Measurements from ENCODE around the gene NT5DC1. TPM values are rescaled to one million over a fixed set of nuclear protein-coding genes. Genes with fewer than 3 reads are reported as not detected.

Gene NT5DC1
- total and polyA plus RNA-seq, 7 experiments from 2014 or later, result 30.5 to 53.4 (median 45.8) TPM

GRCh38 chr6:116062496-116062895 lies 38.2 kb upstream of the NT5DC1 start:
- ChIA-PET CTCF (no interaction called here), POLR2A (no interaction called here)
- H3K27ac Mint-ChIP-seq, result no peak overlapping the region
- DNase-seq (no peak), ATAC-seq (no peak)
- no peaks in the 10 kb centered on the region for H3K36me3 Mint-ChIP-seq
- H3K9me3 Mint-ChIP-seq, result no peaks in the 10 kb centered on the region
- Histone ChIP-seq H3K36me3 (ENCODE audit: control insufficient read depth in 2 of 3, insufficient read depth in 3 of 3, low read length in 3 of 3) (no peaks in the 10 kb centered on the region), H3K4me3 (ENCODE audit: low read length) (no peak overlapping the region), H3K9me3 (ENCODE audit: control insufficient read depth in 2 of 3, low read length in 3 of 3) (no peaks in the 10 kb centered on the region), H3K4me1 (ENCODE audit: control insufficient read depth in 2 of 2, insufficient read depth in 2 of 2, low read length in 2 of 2) (no peaks in the 10 kb centered on the region), H3K27me3 (ENCODE audit: control insufficient read depth in 2 of 2, insufficient read depth in 2 of 2, low read length in 2 of 2) (no peaks in the 10 kb centered on the region), H3K27ac (ENCODE audit: low read depth, low read length) (no peak overlapping the region)
- H3K27me3 Mint-ChIP-seq, result peaks cover 5 to 21% (median 12%) of the 10 kb centered on the region in 5 donors
- H3K4me3 Mint-ChIP-seq, result no peak overlapping the region
- peaks cover 0 to 1% (median 0%) of the 10 kb centered on the region in 7 donors for H3K4me1 Mint-ChIP-seq
- intact Hi-C loops (cut with micrococcal nuclease), result no loop called here

DNA sequence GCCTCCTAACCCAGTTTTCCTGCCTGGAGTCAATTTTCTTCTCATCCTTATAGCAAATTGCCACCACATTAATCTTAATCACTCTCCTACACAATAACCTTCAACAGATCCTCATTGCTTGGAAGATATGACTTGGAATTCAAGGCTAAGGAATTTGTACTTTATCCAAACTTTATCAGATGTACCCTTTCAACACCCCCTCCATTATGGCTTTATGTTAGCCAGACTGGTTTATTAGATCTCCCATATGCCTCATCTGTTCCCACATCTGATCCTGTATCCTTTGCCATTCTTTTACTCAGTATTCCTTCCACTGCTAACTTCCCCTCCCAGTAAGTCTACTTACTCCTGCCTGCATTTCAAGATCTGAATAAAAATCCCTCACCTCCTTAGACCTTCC lies 36.0 kb upstream of the NT5DC1 start:
- no peaks in the 10 kb centered on the region for H3K9me3 ChIP-seq (ENCODE audit: control insufficient read depth in 2 of 3, low read length in 3 of 3)
- Mint-ChIP-seq H3K4me3 (no peak overlapping the region), H3K27ac (no peak overlapping the region), H3K36me3 (no peaks in the 10 kb centered on the region), H3K4me1 (peaks cover 0 to 1% (median 0%) of the 10 kb centered on the region in 7 donors), H3K27me3 (peaks cover 8 to 21% (median 11%) of the 10 kb centered on the region in 5 donors), H3K9me3 (no peaks in the 10 kb centered on the region)
- no peak overlapping the region for H3K27ac ChIP-seq (ENCODE audit: low read depth, low read length)
- no peak for ATAC-seq
- CTCF ChIA-PET, result no interaction called here
- POLR2A ChIA-PET, result no interaction called here
- H3K27me3 ChIP-seq (ENCODE audit: control insufficient read depth in 2 of 2, insufficient read depth in 2 of 2, low read length in 2 of 2), result no peaks in the 10 kb centered on the region
- no peaks in the 10 kb centered on the region for H3K4me1 ChIP-seq (ENCODE audit: control insufficient read depth in 2 of 2, insufficient read depth in 2 of 2, low read length in 2 of 2)
- DNase-seq, result no peak
- no peaks in the 10 kb centered on the region for H3K36me3 ChIP-seq (ENCODE audit: control insufficient read depth in 2 of 3, insufficient read depth in 3 of 3, low read length in 3 of 3)
- intact Hi-C loops (cut with micrococcal nuclease), result no loop called here
- H3K4me3 ChIP-seq (ENCODE audit: low read length), result no peak overlapping the region

GRCh38 chr6:116066789-116067188 lies 33.9 kb upstream of the NT5DC1 start:
- Histone ChIP-seq H3K27ac (ENCODE audit: low read depth, low read length) (no peak overlapping the region), H3K4me3 (ENCODE audit: low read length) (no peak overlapping the region), H3K4me1 (ENCODE audit: control insufficient read depth in 2 of 2, insufficient read depth in 2 of 2, low read length in 2 of 2) (no peaks in the 10 kb centered on the region), H3K27me3 (ENCODE audit: control insufficient read depth in 2 of 2, insufficient read depth in 2 of 2, low read length in 2 of 2) (no peaks in the 10 kb centered on the region), H3K9me3 (ENCODE audit: control insufficient read depth in 2 of 3, low read length in 3 of 3) (no peaks in the 10 kb centered on the region), H3K36me3 (ENCODE audit: control insufficient read depth in 2 of 3, insufficient read depth in 3 of 3, low read length in 3 of 3) (no peaks in the 10 kb centered on the region)
- Mint-ChIP-seq H3K27ac (no peak overlapping the region), H3K4me1 (peaks cover 0 to 1% (median 0%) of the 10 kb centered on the region in 7 donors), H3K9me3 (no peaks in the 10 kb centered on the region), H3K36me3 (no peaks in the 10 kb centered on the region), H3K4me3 (no peak overlapping the region), H3K27me3 (peaks cover 8 to 19% (median 10%) of the 10 kb centered on the region in 5 donors)
- CTCF ChIA-PET, result no interaction called here
- DNase-seq (no peak), ATAC-seq (no peak)
- intact Hi-C loops (cut with micrococcal nuclease), result no loop called here
- POLR2A ChIA-PET, result no interaction called here

- Histone ChIP-seq H3K27ac (ENCODE audit: low read depth, low read length) (no peak overlapping the region), H3K4me1 (ENCODE audit: control insufficient read depth in 2 of 2, insufficient read depth in 2 of 2, low read length in 2 of 2) (no peaks in the 10 kb centered on the region), H3K27me3 (ENCODE audit: control insufficient read depth in 2 of 2, insufficient read depth in 2 of 2, low read length in 2 of 2) (no peaks in the 10 kb centered on the region), H3K9me3 (ENCODE audit: control insufficient read depth in 2 of 3, low read length in 3 of 3) (no peaks in the 10 kb centered on the region), H3K36me3 (ENCODE audit: control insufficient read depth in 2 of 3, insufficient read depth in 3 of 3, low read length in 3 of 3) (no peaks in the 10 kb centered on the region), H3K4me3 (ENCODE audit: low read length) (no peak overlapping the region)
- Mint-ChIP-seq H3K27me3 (peaks cover 0 to 11% (median 4%) of the 10 kb centered on the region in 5 donors), H3K36me3 (no peaks in the 10 kb centered on the region), H3K9me3 (no peaks in the 10 kb centered on the region), H3K27ac (no peak overlapping the region), H3K4me1 (no peaks in the 10 kb centered on the region), H3K4me3 (no peak overlapping the region)
- intact Hi-C loops (cut with micrococcal nuclease), result no loop called here
- ChIA-PET POLR2A (interaction anchor here (0.7 kb wide), 1 partner anchor 32 kb away, joined by 5 read pairs; no protein-coding TSS in a partner anchor), CTCF (no interaction called here)
- ATAC-seq (no peak), DNase-seq (no peak)
Observed at GRCh38 chr6:116070101-116070500, 30.6 kb upstream of the NT5DC1 start.

DNA sequence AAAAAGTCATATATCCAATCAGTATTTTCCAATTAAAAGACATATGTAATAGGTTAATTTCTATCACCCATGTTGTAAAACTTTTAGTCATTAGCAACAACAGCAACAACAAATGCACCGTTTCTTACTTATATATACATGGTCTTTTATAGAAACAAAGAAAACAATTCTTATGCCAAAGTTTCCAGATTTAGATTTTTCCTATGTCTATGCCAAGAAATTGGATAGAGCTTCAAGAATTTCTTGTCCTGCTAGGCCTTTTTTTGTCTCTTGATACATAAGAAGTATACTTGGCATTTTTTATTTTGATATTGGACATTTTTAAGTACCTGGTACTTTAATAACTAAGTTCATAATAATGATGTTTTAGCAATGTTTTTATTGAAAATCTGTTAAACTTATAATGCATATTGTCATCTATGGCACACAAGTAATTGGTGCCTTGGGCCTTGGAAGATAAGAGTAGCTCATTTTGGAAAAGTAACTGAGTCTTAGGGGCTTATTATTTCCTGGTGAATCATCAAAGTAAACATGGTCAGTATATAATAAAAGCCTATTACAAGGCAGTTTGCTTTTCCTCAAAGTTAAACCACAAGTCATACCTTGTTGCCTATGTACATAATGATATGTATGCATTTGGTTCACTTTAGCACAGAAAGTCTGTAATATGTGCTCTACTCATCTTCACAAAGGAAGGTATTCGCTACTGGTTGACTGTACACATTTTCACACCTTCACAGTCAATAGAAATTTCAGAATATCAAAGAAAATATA lies 29.9 kb upstream of the NT5DC1 start:
- ATAC-seq, result no peak
- H3K9me3 Mint-ChIP-seq, result no peaks in the 10 kb centered on the region
- Histone ChIP-seq H3K4me1 (ENCODE audit: control insufficient read depth in 2 of 2, insufficient read depth in 2 of 2, low read length in 2 of 2) (no peaks in the 10 kb centered on the region), H3K27me3 (ENCODE audit: control insufficient read depth in 2 of 2, insufficient read depth in 2 of 2, low read length in 2 of 2) (no peaks in the 10 kb centered on the region), H3K36me3 (ENCODE audit: control insufficient read depth in 2 of 3, insufficient read depth in 3 of 3, low read length in 3 of 3) (no peaks in the 10 kb centered on the region), H3K27ac (ENCODE audit: low read depth, low read length) (no peak overlapping the region), H3K4me3 (ENCODE audit: low read length) (no peak overlapping the region), H3K9me3 (ENCODE audit: control insufficient read depth in 2 of 3, low read length in 3 of 3) (no peaks in the 10 kb centered on the region)
- CTCF ChIA-PET, result no interaction called here
- H3K4me1 Mint-ChIP-seq, result no peaks in the 10 kb centered on the region
- no peak overlapping the region for H3K4me3 Mint-ChIP-seq
- intact Hi-C loops (cut with micrococcal nuclease), result no loop called here
- POLR2A ChIA-PET, result no interaction called here
- peaks cover 0 to 11% (median 4%) of the 10 kb centered on the region in 5 donors for H3K27me3 Mint-ChIP-seq
- no peak for DNase-seq
- H3K36me3 Mint-ChIP-seq, result no peaks in the 10 kb centered on the region
- no peak overlapping the region for H3K27ac Mint-ChIP-seq

- Histone ChIP-seq H3K36me3 (ENCODE audit: control insufficient read depth in 2 of 3, insufficient read depth in 3 of 3, low read length in 3 of 3) (no peaks in the 10 kb centered on the region), H3K4me1 (ENCODE audit: control insufficient read depth in 2 of 2, insufficient read depth in 2 of 2, low read length in 2 of 2) (no peaks in the 10 kb centered on the region), H3K27ac (ENCODE audit: low read depth, low read length) (no peak overlapping the region), H3K4me3 (ENCODE audit: low read length) (no peak overlapping the region), H3K9me3 (ENCODE audit: control insufficient read depth in 2 of 3, low read length in 3 of 3) (no peaks in the 10 kb centered on the region), H3K27me3 (ENCODE audit: control insufficient read depth in 2 of 2, insufficient read depth in 2 of 2, low read length in 2 of 2) (no peaks in the 10 kb centered on the region)
- Mint-ChIP-seq H3K36me3 (no peaks in the 10 kb centered on the region), H3K4me1 (no peaks in the 10 kb centered on the region), H3K9me3 (no peaks in the 10 kb centered on the region), H3K4me3 (no peak overlapping the region), H3K27me3 (peaks cover 0 to 7% (median 4%) of the 10 kb centered on the region in 5 donors), H3K27ac (no peak overlapping the region)
- CTCF ChIA-PET, result no interaction called here
- ATAC-seq, result no peak
- DNase-seq, result no peak
- POLR2A ChIA-PET, result no interaction called here
- intact Hi-C loops (cut with micrococcal nuclease), result no loop called here
Observed at GRCh38 chr6:116072368-116072767, 28.3 kb upstream of the NT5DC1 start.

DNA sequence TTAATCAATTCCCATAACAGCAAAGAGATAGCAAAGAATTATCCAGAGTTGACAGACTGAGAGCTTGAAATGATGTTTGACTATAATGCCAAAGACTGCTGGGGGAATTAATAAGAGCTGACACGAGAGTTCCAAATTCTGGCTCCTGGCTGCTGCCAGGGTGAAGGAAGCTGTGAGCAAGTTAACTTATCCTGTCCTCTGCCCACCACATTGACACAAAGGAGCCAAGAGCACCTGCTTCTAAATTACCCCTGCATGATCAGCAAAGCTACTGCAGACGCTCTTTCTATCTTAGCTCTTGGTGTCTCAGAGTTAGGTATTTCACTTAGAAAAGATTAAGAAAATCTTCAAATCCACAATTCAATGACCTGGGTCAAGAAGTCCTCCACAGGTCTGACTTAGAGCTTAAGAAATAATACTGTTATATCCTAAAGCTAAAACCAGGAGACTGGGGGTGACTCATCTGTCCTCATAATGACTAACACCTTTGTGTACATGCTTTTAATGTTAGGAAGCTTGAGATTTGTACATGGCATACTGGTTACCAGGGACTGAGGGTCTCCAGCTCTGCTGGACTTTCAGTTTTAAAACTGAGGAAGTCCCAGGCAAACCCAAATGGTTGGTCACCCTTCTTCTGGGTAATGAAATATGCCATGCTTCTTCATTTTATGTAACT lies 26.8 kb upstream of the NT5DC1 start:
- no peak for DNase-seq
- Histone ChIP-seq H3K27ac (ENCODE audit: low read depth, low read length) (no peak overlapping the region), H3K27me3 (ENCODE audit: control insufficient read depth in 2 of 2, insufficient read depth in 2 of 2, low read length in 2 of 2) (no peaks in the 10 kb centered on the region), H3K4me1 (ENCODE audit: control insufficient read depth in 2 of 2, insufficient read depth in 2 of 2, low read length in 2 of 2) (no peaks in the 10 kb centered on the region), H3K9me3 (ENCODE audit: control insufficient read depth in 2 of 3, low read length in 3 of 3) (no peaks in the 10 kb centered on the region), H3K4me3 (ENCODE audit: low read length) (no peak overlapping the region), H3K36me3 (ENCODE audit: control insufficient read depth in 2 of 3, insufficient read depth in 3 of 3, low read length in 3 of 3) (no peaks in the 10 kb centered on the region)
- no peaks in the 10 kb centered on the region for H3K9me3 Mint-ChIP-seq
- no peak for ATAC-seq
- H3K27ac Mint-ChIP-seq, result no peak overlapping the region
- ChIA-PET CTCF (no interaction called here), POLR2A (no interaction called here)
- intact Hi-C loops (cut with micrococcal nuclease), result no loop called here
- H3K4me3 Mint-ChIP-seq, result no peak overlapping the region
- no peaks in the 10 kb centered on the region for H3K4me1 Mint-ChIP-seq
- no peaks in the 10 kb centered on the region for H3K36me3 Mint-ChIP-seq
- H3K27me3 Mint-ChIP-seq, result peaks cover 0 to 11% (median 5%) of the 10 kb centered on the region in 5 donors

Data from naive thymus-derived CD4-positive, alpha-beta T cell (primary cell).